T follicular helper cell (primary cell): ENCODE measurements around the gene GNPAT.

Experiments used
- DNase-seq: peaks from one replicate; pipeline ENCODE4 v3.0.0-alpha.2; 2020; ENCODE audit warnings: low read depth

The GNPAT gene

GRCh38 chr1:231317306-231318014 is 76.4 kb downstream of the GNPAT start:
- DNase-seq, result no peak

DNA sequence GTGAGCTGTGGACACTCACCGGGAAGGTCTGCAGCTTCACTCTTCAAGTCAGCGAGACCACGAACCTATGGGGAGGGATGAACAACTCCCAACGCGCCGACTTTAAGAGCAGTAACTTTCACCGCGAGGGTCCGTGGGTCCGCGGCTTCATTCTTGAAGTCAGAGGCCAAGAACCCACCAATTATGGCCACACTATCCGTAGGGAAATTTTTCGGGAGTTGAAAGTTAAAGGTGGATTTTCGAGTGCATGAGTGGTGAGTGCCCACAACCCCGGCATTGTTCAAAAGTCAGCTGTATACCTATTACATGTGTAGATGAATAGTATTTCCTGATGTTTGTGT is 77.0 kb downstream of the GNPAT start:
- no peak for DNase-seq

DNA sequence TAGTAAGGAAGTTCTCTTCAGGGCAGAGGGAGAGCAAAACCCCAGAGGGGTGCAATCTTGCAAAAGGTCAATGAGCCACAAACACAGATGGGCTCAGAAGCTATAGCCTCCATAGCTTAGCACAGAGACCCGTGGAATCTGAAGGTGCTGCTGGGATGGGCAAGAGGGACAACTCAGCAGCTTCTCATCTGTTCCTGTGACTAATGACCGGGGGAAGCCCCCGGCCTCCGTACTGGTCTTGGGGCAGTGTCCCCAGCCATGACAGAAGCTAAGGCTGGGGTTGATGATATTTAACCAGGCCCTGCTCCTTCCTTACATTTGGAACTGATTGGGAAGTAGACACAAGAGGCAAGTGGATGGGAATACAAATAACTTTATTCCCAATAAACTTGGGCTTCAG is 77.6 kb downstream of the GNPAT start:
- DNase-seq, result no peak

DNA sequence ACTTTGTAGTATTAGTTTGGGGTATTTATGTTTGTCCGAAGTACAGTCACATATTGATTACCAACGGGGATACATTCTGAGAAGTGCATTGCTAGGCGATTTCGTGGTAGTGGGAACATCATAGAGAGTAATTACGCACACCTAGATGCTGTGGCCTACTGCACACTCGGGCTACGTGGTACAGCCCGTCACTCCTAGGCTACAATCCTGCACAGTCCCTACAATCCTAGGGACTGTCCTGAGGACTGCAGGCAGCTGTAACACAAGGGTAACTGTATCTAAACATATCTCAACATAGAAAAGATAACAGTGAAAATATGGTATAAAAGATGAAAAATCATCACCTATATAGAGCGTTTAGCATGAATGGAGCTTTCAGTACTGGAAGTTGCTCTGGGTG is 78.1 kb downstream of the GNPAT start:
- no peak for DNase-seq

GRCh38 chr1:231322880-231323530 is 82.0 kb downstream of the GNPAT start:
- no peak for DNase-seq

DNA sequence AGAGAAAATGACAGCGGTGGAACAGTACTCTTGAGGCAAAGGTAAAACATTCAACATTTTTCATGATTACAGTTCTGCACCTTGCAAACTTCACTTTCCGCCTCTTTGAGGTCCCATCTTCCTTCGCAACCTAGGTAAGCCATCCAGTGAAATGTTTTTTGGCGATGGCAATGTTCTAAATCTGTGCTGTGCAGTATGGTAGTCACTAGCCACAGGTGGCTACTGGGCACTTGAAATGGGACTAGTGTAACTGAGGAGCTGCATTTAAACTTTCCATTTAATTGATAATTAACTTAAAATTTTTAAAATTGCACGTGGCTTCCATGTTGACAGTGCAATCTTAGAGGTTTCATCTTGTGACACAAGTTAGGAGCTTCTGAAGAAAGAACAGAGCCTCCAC is 83.6 kb downstream of the GNPAT start:
- no peak for DNase-seq

- DNase-seq, result no peak
Observed at GRCh38 chr1:231326248-231326647, 85.2 kb downstream of the GNPAT start.
